BJ (cell line): ENCODE measurements around the gene STYXL1. TPM values are rescaled to one million over a fixed set of nuclear protein-coding genes. Genes with fewer than 3 reads are reported as not detected.

Source experiments
- CTCF ChIA-PET: fragments of 350-600 bp; formaldehyde crosslinking; extraction: SDS; loops from one replicate; lab custom pipeline; 2021; ENCODE audit warnings: antibody characterized with exemption, inconsistent platforms; lab: Yijun Ruan, JAX
- POLR2A ChIA-PET: fragments of 300-600 bp; sonication (Branson Sonifier 250); formaldehyde crosslinking; extraction: SDS; loops from one replicate; lab custom pipeline; 2021; ENCODE audit warnings: antibody characterized with exemption; lab: Charles Lee
- DNase-seq: peaks from one replicate; pipeline ENCODE4 v3.0.0-alpha.2; 2011; ENCODE audit warnings: low read depth
- H3K27me3 ChIP-seq: 2 replicates; pipeline ENCODE4 v1.6.0; 2011; ENCODE audit warnings: low read length; ENCODE audit not compliant: control insufficient read depth, insufficient read depth
- H3K36me3 ChIP-seq: 2 replicates; pipeline ENCODE4 v1.5.1; 2011; ENCODE audit warnings: low read length; ENCODE audit not compliant: control insufficient read depth, insufficient read depth
- H3K4me3 ChIP-seq: 2 replicates; pipeline ENCODE4 v1.5.1; 2011; ENCODE audit warnings: low read depth, mild to moderate bottlenecking, control low read depth, low read length
- CTCF ChIP-seq: IDR thresholded peaks from 2 replicates; pipeline ENCODE4 v1.5.1; 2011; ENCODE audit warnings: low read depth, mild to moderate bottlenecking, control low read depth, inconsistent platforms, low read length, moderate library complexity; ENCODE audit not compliant: insufficient read depth
- polyA plus RNA-seq: library from polyadenylated mRNA; depleted of rRNA; stranded (reverse); fragments of >200 nt; gene quantifications from 2 replicates; pipeline ENCODE4 v1.2.3, GENCODE V29; 2011

STYXL1 gene
- polyA plus RNA-seq, 1 experiment: 64.7 TPM

DNA sequence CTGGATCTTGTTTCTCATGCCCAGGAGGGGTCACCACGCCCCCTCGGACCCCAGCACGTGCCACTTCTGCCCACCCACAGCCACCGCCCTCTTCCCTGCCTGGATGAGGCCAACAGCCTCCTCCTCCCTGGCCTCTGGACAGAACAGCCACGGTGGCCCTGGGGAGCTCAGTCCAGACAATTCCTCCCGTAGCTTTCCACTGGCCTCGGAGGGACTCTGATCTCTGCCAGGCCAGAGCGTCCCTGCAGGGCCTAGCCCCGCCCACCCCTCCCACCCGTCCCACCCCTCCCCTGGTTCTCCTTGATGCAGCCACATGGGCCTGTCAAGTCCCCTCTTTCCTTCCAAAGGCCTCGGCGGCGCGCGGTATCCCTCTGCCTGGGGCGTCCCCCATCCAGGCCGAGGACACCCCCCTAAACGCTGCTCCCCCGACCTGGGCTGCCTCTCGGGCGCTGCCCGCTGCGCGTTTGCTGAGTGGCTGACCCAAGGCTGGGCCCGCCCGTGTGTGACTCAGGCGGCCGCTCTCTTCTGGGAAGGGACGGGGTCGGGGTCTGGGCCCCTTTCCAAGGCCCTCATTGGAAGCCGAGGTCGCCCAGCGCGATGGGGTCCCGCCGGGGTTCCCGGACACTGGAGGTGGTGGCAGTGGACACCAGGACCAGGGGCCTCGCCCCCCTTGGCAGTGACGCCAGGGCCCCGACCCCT, 54.0 kb downstream of the STYXL1 start:
- TF ChIP-seq CTCF: no peak
- POLR2A ChIA-PET: no interaction called here
- no peaks in the 10 kb centered on the region for H3K27me3 ChIP-seq
- H3K4me3 ChIP-seq: peak overlapping the region; percentile 92
- H3K36me3 ChIP-seq: peaks cover 7% of the 10 kb centered on the region
- no peak for DNase-seq
- CTCF ChIA-PET: interaction anchor here (0.8 to 1.4 kb wide), 4 partner anchors 18 to 320 kb away, joined by 3 to 5 read pairs (median 3); no protein-coding TSS in a partner anchor

DNA sequence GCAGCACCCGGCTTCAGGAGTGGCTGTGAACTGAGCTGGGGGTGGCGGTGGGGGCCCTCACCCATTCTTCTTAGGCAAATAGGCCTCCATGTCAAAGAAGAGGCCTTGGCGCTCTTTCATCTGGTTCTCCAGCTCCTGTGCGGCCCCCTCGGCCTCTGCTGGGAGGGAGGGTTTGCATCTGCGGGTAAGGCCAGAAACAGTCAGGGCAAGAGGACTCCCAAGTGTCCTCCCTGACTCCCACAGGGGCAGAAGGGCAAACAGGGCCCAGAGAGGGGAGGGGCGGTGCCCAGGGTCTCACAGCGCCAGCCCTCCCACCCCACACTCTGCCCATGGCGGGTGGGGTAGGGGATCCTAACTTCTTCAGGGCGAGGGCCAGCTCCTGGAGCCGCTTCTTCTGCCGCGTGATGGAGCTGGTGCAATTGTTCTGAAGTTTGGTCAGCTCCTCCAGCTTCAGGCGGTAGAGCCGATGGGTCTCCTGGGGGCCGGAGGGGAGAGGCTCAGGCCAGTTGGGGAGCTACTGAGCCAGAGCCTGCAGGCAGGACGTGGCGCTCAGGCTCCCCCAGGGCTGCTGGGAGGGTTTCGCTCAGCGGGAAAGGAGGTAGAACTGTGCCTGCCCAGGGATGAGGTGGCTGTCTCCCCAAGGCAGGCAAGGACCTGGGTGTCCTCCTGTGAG, 55.6 kb downstream of the STYXL1 start:
- CTCF ChIA-PET: interaction anchor here (0.7 to 1.4 kb wide), 2 partner anchors 17 to 322 kb away, joined by 3 read pairs; no protein-coding TSS in a partner anchor
- no peak for TF ChIP-seq CTCF
- H3K36me3 ChIP-seq: peaks cover 10% of the 10 kb centered on the region
- no peaks in the 10 kb centered on the region for H3K27me3 ChIP-seq
- POLR2A ChIA-PET: interaction anchor here (0.5 kb wide), 1 partner anchor 163 kb away, joined by 7 read pairs; no protein-coding TSS in a partner anchor
- H3K4me3 ChIP-seq: no peak overlapping the region
- no peak for DNase-seq

DNA sequence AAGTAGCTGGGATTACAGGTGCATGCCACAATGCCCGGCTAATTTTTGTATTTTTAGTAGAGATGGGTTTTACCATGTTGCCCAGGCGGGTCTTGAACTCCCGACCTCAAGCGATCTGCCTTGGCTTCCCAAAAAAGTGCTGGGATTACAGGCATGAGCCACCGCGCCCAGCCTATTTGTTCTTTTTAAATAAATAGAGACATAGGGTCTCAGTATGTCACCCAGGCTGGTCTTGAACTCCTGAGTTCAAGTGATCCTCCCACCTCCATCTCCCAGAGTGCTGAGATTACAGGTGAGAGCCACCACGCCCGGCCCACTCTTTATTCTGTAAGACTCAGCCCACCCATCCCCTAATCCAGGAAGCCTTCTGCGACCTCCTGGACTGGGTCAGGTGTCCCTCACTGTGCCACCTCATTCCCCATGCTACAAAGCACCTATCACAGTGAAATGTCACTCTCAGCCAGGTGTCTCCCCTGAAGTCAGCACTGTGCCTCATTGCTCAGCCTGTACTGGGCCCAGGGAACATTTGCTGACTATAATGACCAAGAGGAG, 56.2 kb downstream of the STYXL1 start:
- POLR2A ChIA-PET: no interaction called here
- peaks cover 11% of the 10 kb centered on the region for H3K36me3 ChIP-seq
- DNase-seq: no peak
- CTCF ChIA-PET: interaction anchor here (0.7 kb wide), 1 partner anchor 18 kb away, joined by 3 read pairs; no protein-coding TSS in a partner anchor
- TF ChIP-seq CTCF: no peak
- H3K4me3 ChIP-seq: no peak overlapping the region
- H3K27me3 ChIP-seq: no peaks in the 10 kb centered on the region

GRCh38 chr7:75989500-75990388, 58.1 kb downstream of the STYXL1 start:
- no peak for TF ChIP-seq CTCF
- H3K27me3 ChIP-seq: no peaks in the 10 kb centered on the region
- DNase-seq: no peak
- ChIA-PET POLR2A (no interaction called here), CTCF (interaction anchor here (0.6 to 0.7 kb wide), 3 partner anchors 34 to 75 kb away, joined by 3 to 6 read pairs (median 3); no protein-coding TSS in a partner anchor)
- no peak overlapping the region for H3K4me3 ChIP-seq
- H3K36me3 ChIP-seq: peaks cover 20% of the 10 kb centered on the region
